RWPE1 (cell line): ENCODE results near the gene SLC25A38.
"Not testable (repeated sequence)": the region's sequence is repeated elsewhere in the genome, so short reads cannot be mapped to it uniquely, and the experiment has no call there.

Source experiments
- CTCF ChIA-PET: fragments of 350-600 bp; sonication (Branson Sonifier 250); formaldehyde crosslinking; extraction: SDS; loops from one replicate; lab custom pipeline; 2021; lab: Yijun Ruan, JAX
- POLR2A ChIA-PET: fragments of 400-600 bp; formaldehyde crosslinking; extraction: SDS; loops from one replicate; lab custom pipeline; 2020; ENCODE audit warnings: antibody characterized with exemption; ENCODE audit not compliant: low non-redundant PET; lab: Yijun Ruan, JAX
- DNase-seq: peaks from one replicate; pipeline ENCODE4 v3.0.0; 2012; ENCODE audit warnings: low spot score
- H3K27ac ChIP-seq: fragments of 450-650 bp; 2 replicates; pipeline ENCODE4 v1.5.1; 2017
- CTCF ChIP-seq: fragments of 450-650 bp; conservative IDR thresholded peaks from 2 replicates; pipeline ENCODE4 v1.5.1; 2017; ENCODE audit warnings: low read depth, mild to moderate bottlenecking

SLC25A38 gene

GRCh38 chr3:39343760-39344159, 39.4 kb upstream of the SLC25A38 start:
- ChIA-PET CTCF (no interaction called here), POLR2A (no interaction called here)
- no peak for TF ChIP-seq CTCF
- DNase-seq, result no peak
- H3K27ac ChIP-seq, result no peak overlapping the region

- DNase-seq, result no peak
- ChIA-PET POLR2A (no interaction called here), CTCF (no interaction called here)
- no peak overlapping the region for H3K27ac ChIP-seq
- no peak for TF ChIP-seq CTCF
These were observed 38.3 kb upstream of the SLC25A38 start for GRCh38 chr3:39344746-39345344.

- ChIA-PET POLR2A (no interaction called here), CTCF (no interaction called here)
- no peak for TF ChIP-seq CTCF
- H3K27ac ChIP-seq, result no peak overlapping the region
- DNase-seq, result no peak
These were observed 36.2 kb upstream of the SLC25A38 start for GRCh38 chr3:39346785-39347585.

- ChIA-PET POLR2A (no interaction called here), CTCF (interaction anchor here (0.6 kb wide), 1 partner anchor 257 kb away, joined by 6 read pairs; no protein-coding TSS in a partner anchor)
- H3K27ac ChIP-seq, result no peak overlapping the region
- no peak for TF ChIP-seq CTCF
- no peak for DNase-seq
These were observed 35.6 kb upstream of the SLC25A38 start for GRCh38 chr3:39347586-39347876.

- no peak overlapping the region for H3K27ac ChIP-seq
- no peak for DNase-seq
- ChIA-PET POLR2A (no interaction called here), CTCF (no interaction called here)
- TF ChIP-seq CTCF, result no peak
These were observed 34.1 kb upstream of the SLC25A38 start for GRCh38 chr3:39349080-39349479.

- ChIA-PET CTCF (interaction anchor here (0.8 kb wide), 1 partner anchor 694 kb away, joined by 4 read pairs; no protein-coding TSS in a partner anchor), POLR2A (no interaction called here)
- no peak for TF ChIP-seq CTCF
- no peak overlapping the region for H3K27ac ChIP-seq
- DNase-seq, result no peak
These were observed 32.5 kb upstream of the SLC25A38 start for GRCh38 chr3:39350714-39351113.

- CTCF ChIA-PET, POLR2A ChIA-PET, DNase-seq, H3K27ac ChIP-seq: not testable (repeated sequence)
These were observed 32.0 kb upstream of the SLC25A38 start for GRCh38 chr3:39351134-39351533.

GRCh38 chr3:39353168-39353927, 29.8 kb upstream of the SLC25A38 start:
- CTCF ChIA-PET, POLR2A ChIA-PET, H3K27ac ChIP-seq, DNase-seq: not testable (repeated sequence)
